GM12891 (cell line): ENCODE measurements around the gene SLC2A8.

ENCODE experiments used
- POLR2A ChIP-seq: IDR thresholded peaks from 2 replicates; pipeline ENCODE4 v1.6.1; 2011; ENCODE audit warnings: low read depth, low read length, control low read depth
- POLR2AphosphoS5 ChIP-seq: IDR thresholded peaks from 2 replicates; pipeline ENCODE4 v1.6.1; 2011; ENCODE audit warnings: low read depth, low read length, control low read depth

DNA sequence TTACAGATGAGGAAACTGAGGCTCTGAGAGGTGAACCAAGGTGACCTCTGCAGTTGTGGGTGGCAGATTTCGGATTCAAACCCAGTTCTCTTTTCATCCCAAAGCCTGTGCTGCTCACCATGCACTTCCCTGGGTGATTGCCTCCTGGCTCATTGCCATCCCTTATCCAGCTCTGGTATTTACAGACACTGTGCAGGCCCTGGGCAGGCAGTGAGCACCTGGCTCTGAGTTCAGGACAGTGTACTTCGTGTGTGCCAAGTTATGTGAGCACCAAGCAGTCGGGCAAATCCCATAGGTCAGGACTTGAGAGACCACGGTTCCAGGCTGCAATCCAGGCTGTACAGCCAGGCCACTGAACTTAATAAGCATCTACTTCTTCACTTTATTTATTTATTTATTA is 55.7 kb downstream of the SLC2A8 start:
- no peak for TF ChIP-seq POLR2AphosphoS5
- no peak for TF ChIP-seq POLR2A
